ENCODE data around the gene MAN1C1.

DNA sequence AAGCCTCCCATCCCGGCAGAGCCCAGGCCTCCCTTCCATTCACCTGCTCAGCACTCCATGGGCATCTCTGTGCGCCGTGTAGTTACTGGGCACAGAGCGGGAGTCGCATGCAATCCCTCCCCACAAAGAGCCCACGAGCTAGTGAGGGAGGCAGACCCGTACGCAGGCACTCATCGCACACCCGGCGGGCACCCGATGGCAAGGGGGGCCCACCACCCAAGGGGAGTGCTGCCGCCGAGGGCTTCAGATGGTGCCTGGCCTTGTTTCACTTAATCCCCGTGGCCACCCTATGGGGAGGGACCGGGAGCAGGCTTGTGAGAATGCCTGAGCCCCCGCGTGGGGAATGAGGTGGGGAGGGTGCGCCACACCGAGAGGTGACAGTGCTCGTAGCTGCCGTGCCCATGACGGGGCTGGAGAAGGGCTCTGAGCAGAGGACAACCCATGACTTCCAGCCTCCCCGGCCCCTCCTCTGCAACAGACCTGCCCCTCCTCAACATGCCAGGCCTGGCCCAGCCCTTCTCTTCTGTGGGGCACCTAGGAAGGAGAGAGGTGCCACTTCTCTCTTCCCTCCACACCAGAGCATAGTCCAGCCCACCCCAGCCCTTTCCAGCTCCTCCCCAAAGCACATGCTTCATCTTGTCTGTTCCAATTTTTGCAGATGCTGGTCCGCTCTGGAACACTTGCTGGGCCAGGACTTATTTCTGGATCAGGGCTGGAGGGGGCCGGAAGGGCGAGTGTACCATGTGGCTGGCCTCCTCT is 153.2 kb downstream of the MAN1C1 start:
- TF ChIP-seq, protein P1, sequence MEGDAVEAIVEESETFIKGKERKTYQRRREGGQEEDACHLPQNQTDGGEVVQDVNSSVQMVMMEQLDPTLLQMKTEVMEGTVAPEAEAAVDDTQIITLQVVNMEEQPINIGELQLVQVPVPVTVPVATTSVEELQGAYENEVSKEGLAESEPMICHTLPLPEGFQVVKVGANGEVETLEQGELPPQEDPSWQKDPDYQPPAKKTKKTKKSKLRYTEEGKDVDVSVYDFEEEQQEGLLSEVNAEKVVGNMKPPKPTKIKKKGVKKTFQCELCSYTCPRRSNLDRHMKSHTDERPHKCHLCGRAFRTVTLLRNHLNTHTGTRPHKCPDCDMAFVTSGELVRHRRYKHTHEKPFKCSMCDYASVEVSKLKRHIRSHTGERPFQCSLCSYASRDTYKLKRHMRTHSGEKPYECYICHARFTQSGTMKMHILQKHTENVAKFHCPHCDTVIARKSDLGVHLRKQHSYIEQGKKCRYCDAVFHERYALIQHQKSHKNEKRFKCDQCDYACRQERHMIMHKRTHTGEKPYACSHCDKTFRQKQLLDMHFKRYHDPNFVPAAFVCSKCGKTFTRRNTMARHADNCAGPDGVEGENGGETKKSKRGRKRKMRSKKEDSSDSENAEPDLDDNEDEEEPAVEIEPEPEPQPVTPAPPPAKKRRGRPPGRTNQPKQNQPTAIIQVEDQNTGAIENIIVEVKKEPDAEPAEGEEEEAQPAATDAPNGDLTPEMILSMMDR (IDR thresholded peaks at IDR 0.05): no peak
- TF ChIP-seq NFE2L1 (CRISPR knock-in tag; IDR thresholded peaks at IDR 0.05) (no peak), TEAD4 (CRISPR knock-in tag; IDR thresholded peaks at IDR 0.05) (no peak)

All from WTC11 (cell line).